MCF 10A (cell line): ENCODE results near the gene ZBTB7B. TPM values are rescaled to one million over a fixed set of nuclear protein-coding genes. Genes with fewer than 3 reads are reported as not detected.

Experiments
- BruUV-seq: library from RNA; stranded (reverse); fragments of 400-500 nt; replicated peaks from 2 replicates; lab custom pipeline; 2021; lab: Mats Ljungman, UMichigan
- CTCF ChIA-PET: fragments of 300-600 bp; sonication (Branson Sonifier 250); formaldehyde crosslinking; extraction: SDS; loops from one replicate; lab custom pipeline; 2021; ENCODE audit warnings: antibody characterized with exemption, inconsistent platforms; lab: Yijun Ruan, JAX
- POLR2A ChIA-PET: fragments of 300-600, 350-650 bp; sonication (Branson Sonifier 250); formaldehyde crosslinking; extraction: SDS; loops from one replicate; lab custom pipeline; 2020; ENCODE audit warnings: antibody characterized with exemption, inconsistent platforms; lab: Yijun Ruan, JAX
- DNase-seq: peaks from one replicate; pipeline ENCODE4 v3.0.0-alpha.2; 2018; ENCODE audit not compliant: unreplicated experiment
- H3K27ac Mint-ChIP-seq: one replicate; pipeline ENCODE4 v1.8.0; 2022; ENCODE audit warnings: mild to moderate bottlenecking, low read depth, mixed read lengths; ENCODE audit not compliant: unreplicated experiment
- H3K27me3 Mint-ChIP-seq: one replicate; pipeline ENCODE4 v1.8.0; 2022; ENCODE audit warnings: mixed read lengths; ENCODE audit not compliant: insufficient read depth, unreplicated experiment
- H3K36me3 Mint-ChIP-seq: one replicate; pipeline ENCODE4 v1.8.0; 2022; ENCODE audit warnings: mild to moderate bottlenecking, moderate library complexity, mixed read lengths; ENCODE audit not compliant: insufficient read depth, unreplicated experiment
- H3K4me1 Mint-ChIP-seq: one replicate; pipeline ENCODE4 v1.8.0; 2022; ENCODE audit warnings: mixed read lengths; ENCODE audit not compliant: insufficient read depth, unreplicated experiment
- H3K4me3 Mint-ChIP-seq: one replicate; pipeline ENCODE4 v1.8.0; 2022; ENCODE audit warnings: mild to moderate bottlenecking, moderate library complexity, mixed read lengths; ENCODE audit not compliant: unreplicated experiment
- H3K9me3 Mint-ChIP-seq: one replicate; pipeline ENCODE4 v1.8.0; 2022; ENCODE audit warnings: mixed read lengths; ENCODE audit not compliant: unreplicated experiment
- intact Hi-C: fragments of 100-400 bp; cut with micrococcal nuclease; formaldehyde crosslinking; loops from 2 replicates; pipeline ENCODE4 v1.14.1; 2022
- total RNA-seq: library from RNA; stranded (reverse); gene quantifications from 2 replicates; pipeline ENCODE4 v1.2.3, GENCODE V29; 2022
- TF ChIP-seq, protein P1 (sequence below): fragments of 200-600 bp; IDR thresholded peaks from one replicate; pipeline ENCODE4 v1.8.0; 2022; ENCODE audit warnings: antibody characterized with exemption, mild to moderate bottlenecking; ENCODE audit not compliant: unreplicated experiment

ZBTB7B gene
- total RNA-seq, 1 experiment from 2014 or later = 175 TPM

GRCh38 chr1:154962795-154963330, 39.7 kb upstream of the ZBTB7B start:
- intact Hi-C loops = loop anchor here (1.0 to 2.0 kb wide), 3 partner anchors 9 to 88 kb away; partner anchors contain the start of gene ADAM15
- ChIA-PET CTCF (interaction anchor here (0.6 to 3.0 kb wide), 11 partner anchors 9 to 375 kb away, joined by 3 to 34 read pairs (median 4); partner anchors contain the start of gene SHC1), POLR2A (interaction anchor here (0.8 to 39.6 kb wide), 11 partner anchors 26 to 218 kb away, joined by 3 to 1917 read pairs (median 4); partner anchors contain the start of genes ADAM15, CKS1B, FLAD1 and LENEP)

GRCh38 chr1:154963643-154964042, 39.0 kb upstream of the ZBTB7B start:
- Mint-ChIP-seq H3K4me3 (no peak overlapping the region), H3K27ac (no peak overlapping the region), H3K4me1 (peaks cover 46% of the 10 kb centered on the region), H3K36me3 (peaks cover 83% of the 10 kb centered on the region), H3K27me3 (no peaks in the 10 kb centered on the region), H3K9me3 (no peaks in the 10 kb centered on the region)
- CTCF ChIA-PET = interaction anchor here (0.7 to 4.7 kb wide), 11 partner anchors 7 to 633 kb away, joined by 3 to 34 read pairs (median 5); partner anchors contain the start of genes PBXIP1 and SHC1
- TF ChIP-seq, protein P1, sequence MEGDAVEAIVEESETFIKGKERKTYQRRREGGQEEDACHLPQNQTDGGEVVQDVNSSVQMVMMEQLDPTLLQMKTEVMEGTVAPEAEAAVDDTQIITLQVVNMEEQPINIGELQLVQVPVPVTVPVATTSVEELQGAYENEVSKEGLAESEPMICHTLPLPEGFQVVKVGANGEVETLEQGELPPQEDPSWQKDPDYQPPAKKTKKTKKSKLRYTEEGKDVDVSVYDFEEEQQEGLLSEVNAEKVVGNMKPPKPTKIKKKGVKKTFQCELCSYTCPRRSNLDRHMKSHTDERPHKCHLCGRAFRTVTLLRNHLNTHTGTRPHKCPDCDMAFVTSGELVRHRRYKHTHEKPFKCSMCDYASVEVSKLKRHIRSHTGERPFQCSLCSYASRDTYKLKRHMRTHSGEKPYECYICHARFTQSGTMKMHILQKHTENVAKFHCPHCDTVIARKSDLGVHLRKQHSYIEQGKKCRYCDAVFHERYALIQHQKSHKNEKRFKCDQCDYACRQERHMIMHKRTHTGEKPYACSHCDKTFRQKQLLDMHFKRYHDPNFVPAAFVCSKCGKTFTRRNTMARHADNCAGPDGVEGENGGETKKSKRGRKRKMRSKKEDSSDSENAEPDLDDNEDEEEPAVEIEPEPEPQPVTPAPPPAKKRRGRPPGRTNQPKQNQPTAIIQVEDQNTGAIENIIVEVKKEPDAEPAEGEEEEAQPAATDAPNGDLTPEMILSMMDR = no peak
- intact Hi-C loops = loop anchor here (2.0 kb wide), 1 partner anchor 87 kb away; the partner anchor contains the start of gene ADAM15
- no peak for DNase-seq
- no TSS peak for BruUV-seq
- POLR2A ChIA-PET = interaction anchor here (0.8 to 39.6 kb wide), 8 partner anchors 8 to 217 kb away, joined by 3 to 1917 read pairs (median 5); partner anchors contain the start of genes ADAM15, CKS1B, EFNA4 and FLAD1

More at GRCh38 chr1:154962795-154963330, 39.7 kb upstream of the ZBTB7B start:
- H3K27me3 Mint-ChIP-seq = no peaks in the 10 kb centered on the region
- no peaks in the 10 kb centered on the region for H3K9me3 Mint-ChIP-seq
- DNase-seq = no peak
- TF ChIP-seq, protein P1 = no peak
- peaks cover 82% of the 10 kb centered on the region for H3K36me3 Mint-ChIP-seq
- H3K4me1 Mint-ChIP-seq = peaks cover 39% of the 10 kb centered on the region
- peak overlapping the region; percentile 73 for H3K4me3 Mint-ChIP-seq
- no peak overlapping the region for H3K27ac Mint-ChIP-seq
- BruUV-seq = no TSS peak

DNA sequence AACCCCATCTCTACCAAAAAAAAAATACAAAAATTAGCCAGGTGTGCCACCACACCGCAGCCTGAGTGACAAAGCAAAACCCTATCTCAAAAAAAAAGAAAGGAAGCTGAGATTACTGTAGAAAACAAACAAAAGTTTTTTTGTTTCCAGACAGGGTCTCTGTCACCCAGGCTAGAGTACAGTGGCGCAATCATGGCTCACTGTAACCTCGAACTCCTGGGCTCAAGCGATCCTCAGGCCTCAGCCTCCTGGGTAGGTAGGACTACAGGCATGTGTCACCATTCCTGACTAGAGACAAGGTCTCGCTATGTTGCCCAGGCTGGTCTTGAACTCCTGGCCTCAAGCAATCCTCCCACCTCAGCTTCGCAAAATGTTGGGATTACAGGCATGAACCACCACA, 38.2 kb upstream of the ZBTB7B start:
- intact Hi-C loops = no loop called here
- H3K36me3 Mint-ChIP-seq = peaks cover 86% of the 10 kb centered on the region

More for the DNA sequence above, 38.2 kb upstream of the ZBTB7B start:
- Mint-ChIP-seq H3K4me3 (no peak overlapping the region), H3K27me3 (no peaks in the 10 kb centered on the region), H3K27ac (no peak overlapping the region), H3K9me3 (no peaks in the 10 kb centered on the region), H3K4me1 (peaks cover 46% of the 10 kb centered on the region)
- DNase-seq = no peak
- BruUV-seq = no TSS peak
- POLR2A ChIA-PET = interaction anchor here (0.5 to 39.6 kb wide), 9 partner anchors 9 to 219 kb away, joined by 3 to 1917 read pairs (median 5); partner anchors contain the start of genes CKS1B, EFNA4, FLAD1 and LENEP
- TF ChIP-seq, protein P1 = no peak
- CTCF ChIA-PET = interaction anchor here (0.7 to 4.7 kb wide), 10 partner anchors 8 to 127 kb away, joined by 3 to 33 read pairs (median 5); partner anchors contain the start of gene PBXIP1
